NB4 (cell line): Measurements from ENCODE around the gene CTCF.

Experiments used
- DNase-seq: peaks from one replicate; pipeline ENCODE4 v3.0.0; 2010; ENCODE audit warnings: low read depth
- H3K4me3 ChIP-seq: one replicate; pipeline ENCODE4 v1.5.1; 2011; ENCODE audit warnings: mild to moderate bottlenecking, low read depth, low read length, moderate library complexity
- MYC ChIP-seq: IDR thresholded peaks from 2 replicates; pipeline ENCODE4 v1.6.1; 2011; ENCODE audit warnings: low read depth, low read length
- POLR2A ChIP-seq: IDR thresholded peaks from 2 replicates; pipeline ENCODE4 v1.6.1; 2011; ENCODE audit warnings: mild to moderate bottlenecking; ENCODE audit not compliant: insufficient read length; ENCODE audit errors: extremely low read depth
- TF ChIP-seq, protein P1 (sequence below): IDR thresholded peaks from 2 replicates; pipeline ENCODE4 v1.6.1; 2011; ENCODE audit warnings: low read depth, low read length
- TF ChIP-seq, protein P2 (sequence below): IDR thresholded peaks from one replicate; pipeline ENCODE4 v1.5.1; 2012; ENCODE audit warnings: low read depth, low read length

Gene CTCF

DNA sequence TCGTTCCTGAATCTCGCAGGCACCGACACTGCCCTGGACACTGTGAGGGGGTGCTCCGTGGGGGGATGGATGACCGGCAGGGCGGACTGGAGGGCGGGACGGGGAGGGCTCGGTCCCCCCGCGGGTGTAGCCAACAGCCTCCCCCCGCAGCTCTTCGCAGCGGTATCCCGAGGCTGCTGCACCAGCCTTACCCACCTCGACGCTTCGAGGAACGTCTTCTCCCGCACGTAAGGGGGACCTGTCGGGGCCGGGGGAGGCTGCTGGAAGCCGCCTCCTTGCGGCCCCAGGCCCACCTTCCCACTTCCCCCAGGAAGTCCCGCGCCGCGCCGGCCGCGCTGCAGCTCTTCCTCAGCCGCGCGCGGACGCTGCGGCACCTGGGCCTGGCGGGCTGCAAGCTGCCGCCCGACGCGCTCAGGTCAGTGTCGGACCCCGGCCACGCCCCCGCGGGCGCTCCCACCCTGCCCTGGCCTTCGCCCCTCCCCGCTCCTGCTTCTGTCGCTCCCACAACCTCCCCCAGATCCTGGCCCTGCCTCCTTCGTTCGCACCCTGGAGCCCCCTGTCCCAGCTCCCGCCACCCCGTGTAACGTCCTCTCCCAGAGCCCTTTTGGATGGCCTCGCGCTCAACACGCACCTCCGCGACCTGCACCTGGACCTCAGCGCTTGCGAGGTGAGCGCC, 85.9 kb downstream of the CTCF start:
- DNase-seq: no peak
- no peak for TF ChIP-seq POLR2A
- TF ChIP-seq, protein P1, sequence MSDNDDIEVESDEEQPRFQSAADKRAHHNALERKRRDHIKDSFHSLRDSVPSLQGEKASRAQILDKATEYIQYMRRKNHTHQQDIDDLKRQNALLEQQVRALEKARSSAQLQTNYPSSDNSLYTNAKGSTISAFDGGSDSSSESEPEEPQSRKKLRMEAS: no peak
- TF ChIP-seq, protein P2, sequence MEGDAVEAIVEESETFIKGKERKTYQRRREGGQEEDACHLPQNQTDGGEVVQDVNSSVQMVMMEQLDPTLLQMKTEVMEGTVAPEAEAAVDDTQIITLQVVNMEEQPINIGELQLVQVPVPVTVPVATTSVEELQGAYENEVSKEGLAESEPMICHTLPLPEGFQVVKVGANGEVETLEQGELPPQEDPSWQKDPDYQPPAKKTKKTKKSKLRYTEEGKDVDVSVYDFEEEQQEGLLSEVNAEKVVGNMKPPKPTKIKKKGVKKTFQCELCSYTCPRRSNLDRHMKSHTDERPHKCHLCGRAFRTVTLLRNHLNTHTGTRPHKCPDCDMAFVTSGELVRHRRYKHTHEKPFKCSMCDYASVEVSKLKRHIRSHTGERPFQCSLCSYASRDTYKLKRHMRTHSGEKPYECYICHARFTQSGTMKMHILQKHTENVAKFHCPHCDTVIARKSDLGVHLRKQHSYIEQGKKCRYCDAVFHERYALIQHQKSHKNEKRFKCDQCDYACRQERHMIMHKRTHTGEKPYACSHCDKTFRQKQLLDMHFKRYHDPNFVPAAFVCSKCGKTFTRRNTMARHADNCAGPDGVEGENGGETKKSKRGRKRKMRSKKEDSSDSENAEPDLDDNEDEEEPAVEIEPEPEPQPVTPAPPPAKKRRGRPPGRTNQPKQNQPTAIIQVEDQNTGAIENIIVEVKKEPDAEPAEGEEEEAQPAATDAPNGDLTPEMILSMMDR: no peak
- no peak for TF ChIP-seq MYC
- no peak overlapping the region for H3K4me3 ChIP-seq

DNA sequence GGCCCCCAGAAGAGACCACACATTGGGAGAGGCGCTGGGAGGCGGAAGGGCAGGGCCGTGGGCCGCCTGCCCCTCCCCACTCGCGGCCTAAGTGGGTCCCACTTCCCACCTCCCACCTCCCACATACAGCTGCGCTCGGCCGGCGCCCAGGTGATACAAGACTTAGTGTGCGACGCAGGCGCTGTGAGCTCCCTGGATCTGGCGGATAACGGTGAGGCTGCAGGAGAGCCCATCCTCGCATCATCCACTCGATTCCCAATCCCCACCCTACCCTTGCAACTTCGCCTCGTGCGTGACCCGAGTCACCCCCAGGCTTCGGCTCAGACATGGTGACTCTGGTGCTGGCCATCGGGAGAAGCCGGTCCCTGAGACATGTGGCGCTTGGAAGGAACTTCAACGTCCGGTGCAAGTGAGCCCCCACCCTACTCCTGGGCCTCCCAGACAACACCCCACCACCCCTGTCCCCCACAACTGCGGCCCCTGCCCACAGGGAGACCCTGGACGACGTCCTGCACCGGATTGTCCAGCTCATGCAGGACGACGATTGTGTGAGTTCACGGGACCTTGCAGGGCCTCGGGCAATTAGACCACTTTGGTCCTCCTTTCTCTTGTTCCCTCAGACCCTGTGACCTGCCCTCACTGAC, 86.6 kb downstream of the CTCF start:
- DNase-seq: no peak
- no peak overlapping the region for H3K4me3 ChIP-seq
- TF ChIP-seq POLR2A: no peak
- TF ChIP-seq, protein P1: no peak
- TF ChIP-seq, protein P2: no peak
- no peak for TF ChIP-seq MYC

DNA sequence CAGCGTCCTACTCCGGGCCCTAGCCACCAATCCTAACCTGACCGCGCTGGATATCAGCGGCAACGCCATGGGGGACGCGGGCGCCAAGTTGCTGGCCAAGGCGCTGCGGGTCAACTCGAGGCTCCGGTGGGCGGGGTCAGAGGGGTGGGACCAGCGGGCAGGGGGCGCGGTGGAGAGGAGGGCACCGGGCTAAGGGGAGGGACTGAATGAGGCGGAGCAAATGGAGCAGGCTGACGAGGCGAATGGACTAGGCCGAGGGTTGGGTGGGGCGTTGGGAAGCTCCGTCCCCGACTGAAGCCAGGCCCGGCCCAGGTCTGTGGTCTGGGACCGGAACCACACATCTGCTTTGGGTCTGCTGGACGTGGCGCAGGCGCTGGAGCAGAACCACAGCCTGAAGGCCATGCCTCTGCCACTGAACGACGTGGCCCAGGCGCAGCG, 87.2 kb downstream of the CTCF start:
- no peak overlapping the region for H3K4me3 ChIP-seq
- no peak for TF ChIP-seq POLR2A
- TF ChIP-seq, protein P1: no peak
- TF ChIP-seq MYC: no peak
- TF ChIP-seq, protein P2: no peak
- no peak for DNase-seq

DNA sequence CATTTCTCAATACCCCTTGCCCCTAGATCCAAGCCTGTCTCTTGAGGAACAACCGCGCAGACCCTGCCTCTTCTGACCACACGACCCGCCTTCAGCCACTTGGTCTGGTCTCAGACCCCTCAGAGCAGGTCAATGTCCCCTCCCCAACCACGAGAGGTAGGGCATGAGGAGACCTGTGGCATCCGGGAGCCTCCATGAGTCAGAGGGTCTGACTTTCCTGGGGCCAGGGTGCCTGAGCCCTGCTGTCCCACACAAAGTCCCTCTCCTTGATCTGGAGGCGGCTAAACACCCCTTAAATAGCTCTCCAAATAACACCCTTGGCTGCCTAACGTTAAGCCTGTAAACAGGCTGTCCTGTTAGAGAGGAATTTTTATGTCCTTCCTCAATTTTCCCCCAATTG, 87.7 kb downstream of the CTCF start:
- TF ChIP-seq, protein P2: no peak
- TF ChIP-seq, protein P1: no peak
- TF ChIP-seq POLR2A: no peak
- no peak for TF ChIP-seq MYC
- H3K4me3 ChIP-seq: no peak overlapping the region
- DNase-seq: peak; percentile 3

DNA sequence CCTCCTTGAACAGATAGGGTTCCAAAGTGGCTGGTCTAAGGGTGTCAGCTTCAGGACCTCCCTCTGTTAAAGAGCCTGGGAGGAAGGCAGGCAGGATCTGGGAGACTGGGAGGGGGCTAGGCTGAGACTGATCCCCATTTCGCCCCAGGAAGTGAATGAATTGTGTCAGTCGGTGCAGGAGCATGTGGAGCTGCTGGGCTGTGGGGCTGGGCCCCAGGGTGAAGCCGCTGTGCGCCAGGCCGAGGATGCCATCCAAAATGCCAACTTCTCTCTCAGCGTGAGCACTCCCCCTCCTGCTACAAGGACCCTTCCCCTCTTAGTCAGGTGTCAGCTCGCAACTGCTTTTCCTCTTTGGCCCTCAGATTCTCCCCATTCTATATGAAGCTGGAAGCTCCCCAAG, 88.7 kb downstream of the CTCF start:
- TF ChIP-seq MYC: no peak

DNA sequence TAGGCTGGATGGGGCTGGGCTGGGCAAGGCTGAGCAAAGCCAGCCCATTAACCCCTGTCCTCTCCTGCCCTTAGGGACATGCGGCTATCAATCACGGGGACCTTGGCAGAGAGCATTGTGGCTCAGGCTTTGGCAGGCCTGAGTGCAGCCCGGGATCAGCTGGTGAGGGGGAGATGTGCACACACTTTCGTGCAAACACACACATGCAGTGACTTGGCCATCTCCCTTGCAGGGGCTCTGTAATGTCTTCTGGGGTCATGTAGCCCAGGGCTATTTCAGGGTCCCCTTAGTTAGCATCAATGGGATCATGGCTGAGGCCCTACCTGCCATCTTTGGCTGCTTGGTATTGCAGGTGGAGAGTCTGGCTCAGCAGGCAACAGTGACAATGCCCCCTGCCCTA, 89.5 kb downstream of the CTCF start:
- DNase-seq: no peak
- TF ChIP-seq MYC (no peak), POLR2A (no peak)
- TF ChIP-seq, protein P1: no peak
- TF ChIP-seq, protein P2: no peak
- no peak overlapping the region for H3K4me3 ChIP-seq

More for the DNA sequence above, 88.7 kb downstream of the CTCF start:
- no peak overlapping the region for H3K4me3 ChIP-seq
- no peak for DNase-seq
